Measurements from ENCODE around the gene BLTP3B. TPM values are rescaled to one million over a fixed set of nuclear protein-coding genes. Genes with fewer than 3 reads are reported as not detected.

The BLTP3B gene
- total and polyA plus RNA-seq, 2 of the 13 experiments (the other 11 are each of a cell fraction or from before 2014, with no cell fraction given), result 15.6 to 24.4 TPM

DNA sequence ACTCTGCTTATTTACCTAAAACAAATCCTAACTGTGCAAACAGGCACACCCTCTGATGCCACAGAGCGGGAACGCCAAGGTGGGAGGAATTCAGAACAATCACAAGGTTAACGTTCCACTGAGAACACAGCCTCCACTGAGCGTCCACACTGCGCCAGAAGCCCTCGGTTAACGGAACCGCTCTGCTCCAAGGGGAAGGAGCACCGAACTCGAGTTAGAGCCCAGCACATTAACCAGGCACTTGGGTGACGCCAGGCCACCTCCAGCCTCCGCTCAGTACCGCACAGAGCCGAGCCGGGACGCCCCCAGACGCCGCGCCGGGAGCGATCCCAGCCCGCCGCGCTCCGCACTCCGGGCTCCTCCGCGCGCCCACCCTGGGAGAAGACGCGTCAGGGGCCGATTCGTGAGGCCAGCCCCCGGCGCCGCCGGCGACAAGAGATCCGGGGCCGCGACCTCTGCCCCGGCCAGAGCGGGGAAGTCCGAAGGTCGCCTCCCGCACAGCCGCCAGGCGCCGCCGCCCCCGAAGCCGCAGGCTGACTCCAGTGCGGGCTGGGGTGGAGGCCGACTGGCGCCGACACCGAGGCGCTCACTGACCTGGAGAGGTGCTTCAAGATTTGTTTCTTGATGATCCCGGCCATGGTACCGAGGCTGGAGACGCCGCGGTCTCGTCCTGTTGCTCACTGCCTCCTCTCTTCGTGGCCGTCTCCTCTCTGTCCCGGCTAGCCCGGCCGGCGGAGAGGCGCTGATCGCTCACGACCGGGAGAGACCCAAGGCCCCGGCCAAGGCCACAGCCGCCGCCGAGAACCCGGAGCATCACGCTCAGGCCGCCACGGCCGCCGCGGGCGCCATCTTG is 450 bp downstream of the BLTP3B start (continued):
- TF ChIP-seq HNF1B (CRISPR knock-in tag; IDR thresholded peaks at IDR 0.05) (no peak), RCOR2 (CRISPR knock-in tag; IDR thresholded peaks at IDR 0.05) (peak; percentile 69), ZNF431 (CRISPR knock-in tag; IDR thresholded peaks at IDR 0.05; ENCODE audit: borderline replicate concordance, low read depth) (no peak), HNRNPLL (IDR thresholded peaks at IDR 0.05; ENCODE audit: low read depth, low read length, poor library complexity, severe bottlenecking) (peak; percentile 81), STAT6 (CRISPR knock-in tag; IDR thresholded peaks at IDR 0.05; ENCODE audit: borderline replicate concordance) (0 out of 2 replicates have a peak, but pooled peaks have one; percentile 17), THAP11 (CRISPR knock-in tag; IDR thresholded peaks at IDR 0.05) (peak; percentile 7; the same call in 1 of the 2 replicates), ZNF251 (CRISPR knock-in tag; IDR thresholded peaks at IDR 0.05) (no peak), REL (CRISPR knock-in tag; conservative IDR thresholded peaks at IDR 0.05) (no peak), POLR2AphosphoS2 (IDR thresholded peaks at IDR 0.05; ENCODE audit: low read depth, low read length) (peak; percentile 40; the same call in 1 of the 2 replicates), ATF5 (CRISPR knock-in tag; IDR thresholded peaks at IDR 0.05; ENCODE audit: low read depth) (no peak; the same call in 1 of the 2 replicates), FOXO1 (CRISPR knock-in tag; IDR thresholded peaks at IDR 0.05) (peak; percentile 12; the same call in 1 of the 2 replicates), ZNF512 (CRISPR knock-in tag; IDR thresholded peaks at IDR 0.05) (no peak), ZBTB3 (CRISPR knock-in tag; IDR thresholded peaks at IDR 0.05; ENCODE audit: borderline replicate concordance, low read depth) (no peak), FOXJ3 (CRISPR knock-in tag; IDR thresholded peaks at IDR 0.05; ENCODE audit: borderline replicate concordance) (no peak; the same call in 1 of the 2 replicates), GMEB1 (CRISPR knock-in tag; IDR thresholded peaks at IDR 0.05; ENCODE audit: borderline replicate concordance) (no peak; the same call in none of the 2 replicates), HNRNPUL1 (IDR thresholded peaks at IDR 0.05; ENCODE audit: low read depth, low read length) (no peak), ZBTB21 (CRISPR knock-in tag; IDR thresholded peaks at IDR 0.05) (no peak), ZSCAN31 (CRISPR knock-in tag; IDR thresholded peaks at IDR 0.05; ENCODE audit: low read depth) (peak; percentile 77), ISX (CRISPR knock-in tag; conservative IDR thresholded peaks at IDR 0.05) (0 out of 2 replicates have a peak, but pooled peaks have one; percentile 22)

Data from HepG2 (cell line).